ENCODE results near the gene ZBTB16. TPM values are rescaled to one million over a fixed set of nuclear protein-coding genes. Genes with fewer than 3 reads are reported as not detected.

The ZBTB16 gene
- total RNA-seq, 1 donor from 2014 or later = 21.9 TPM

DNA sequence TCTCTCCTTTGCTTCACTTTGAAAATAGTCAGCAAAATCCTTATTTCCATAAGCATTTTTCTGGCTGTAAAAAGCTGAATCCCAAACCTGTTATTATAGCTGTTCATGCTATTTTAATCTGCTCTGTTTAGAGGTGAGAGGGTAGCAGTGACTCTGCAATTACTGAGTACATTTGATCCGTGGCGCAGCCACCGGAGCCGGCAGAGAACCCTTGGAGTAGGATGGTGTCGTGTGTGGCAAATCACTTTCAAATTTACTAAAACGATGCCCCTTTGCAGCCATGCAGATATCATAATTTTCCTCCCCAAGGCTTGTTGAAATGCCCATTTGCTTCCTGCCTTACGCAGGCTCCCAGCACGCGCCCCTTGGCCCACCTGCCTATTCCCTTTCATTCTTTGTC, 69.6 kb downstream of the ZBTB16 start:
- peaks cover 24% of the 10 kb centered on the region for H3K36me3 Mint-ChIP-seq (ENCODE audit: low read depth)
- H3K27me3 Mint-ChIP-seq (ENCODE audit: low read depth) = peaks cover 15% of the 10 kb centered on the region
- no peaks in the 10 kb centered on the region for H3K9me3 Mint-ChIP-seq (ENCODE audit: low read depth)
- TF ChIP-seq, protein P1, sequence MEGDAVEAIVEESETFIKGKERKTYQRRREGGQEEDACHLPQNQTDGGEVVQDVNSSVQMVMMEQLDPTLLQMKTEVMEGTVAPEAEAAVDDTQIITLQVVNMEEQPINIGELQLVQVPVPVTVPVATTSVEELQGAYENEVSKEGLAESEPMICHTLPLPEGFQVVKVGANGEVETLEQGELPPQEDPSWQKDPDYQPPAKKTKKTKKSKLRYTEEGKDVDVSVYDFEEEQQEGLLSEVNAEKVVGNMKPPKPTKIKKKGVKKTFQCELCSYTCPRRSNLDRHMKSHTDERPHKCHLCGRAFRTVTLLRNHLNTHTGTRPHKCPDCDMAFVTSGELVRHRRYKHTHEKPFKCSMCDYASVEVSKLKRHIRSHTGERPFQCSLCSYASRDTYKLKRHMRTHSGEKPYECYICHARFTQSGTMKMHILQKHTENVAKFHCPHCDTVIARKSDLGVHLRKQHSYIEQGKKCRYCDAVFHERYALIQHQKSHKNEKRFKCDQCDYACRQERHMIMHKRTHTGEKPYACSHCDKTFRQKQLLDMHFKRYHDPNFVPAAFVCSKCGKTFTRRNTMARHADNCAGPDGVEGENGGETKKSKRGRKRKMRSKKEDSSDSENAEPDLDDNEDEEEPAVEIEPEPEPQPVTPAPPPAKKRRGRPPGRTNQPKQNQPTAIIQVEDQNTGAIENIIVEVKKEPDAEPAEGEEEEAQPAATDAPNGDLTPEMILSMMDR (IDR thresholded peaks at IDR 0.05) = no peak
- H3K4me3 Mint-ChIP-seq (ENCODE audit: unreplicated experiment) = no peak overlapping the region
- peaks cover 61% of the 10 kb centered on the region for H3K4me1 Mint-ChIP-seq (ENCODE audit: low read depth)
- H3K27ac Mint-ChIP-seq (ENCODE audit: unreplicated experiment) = peak overlapping the region; percentile 13
- DNase-seq (ENCODE audit: low spot score) = no peak

GRCh38 chr11:114129699-114130098, 70.2 kb downstream of the ZBTB16 start:
- Mint-ChIP-seq H3K4me1 (ENCODE audit: low read depth) (peaks cover 67% of the 10 kb centered on the region), H3K9me3 (ENCODE audit: low read depth) (no peaks in the 10 kb centered on the region), H3K27me3 (ENCODE audit: low read depth) (peaks cover 15% of the 10 kb centered on the region), H3K4me3 (ENCODE audit: unreplicated experiment) (no peak overlapping the region), H3K27ac (ENCODE audit: unreplicated experiment) (peak overlapping the region; percentile 13), H3K36me3 (ENCODE audit: low read depth) (peaks cover 24% of the 10 kb centered on the region)
- no peak for DNase-seq (ENCODE audit: low spot score)
- TF ChIP-seq, protein P1 (IDR thresholded peaks at IDR 0.05) = no peak

DNA sequence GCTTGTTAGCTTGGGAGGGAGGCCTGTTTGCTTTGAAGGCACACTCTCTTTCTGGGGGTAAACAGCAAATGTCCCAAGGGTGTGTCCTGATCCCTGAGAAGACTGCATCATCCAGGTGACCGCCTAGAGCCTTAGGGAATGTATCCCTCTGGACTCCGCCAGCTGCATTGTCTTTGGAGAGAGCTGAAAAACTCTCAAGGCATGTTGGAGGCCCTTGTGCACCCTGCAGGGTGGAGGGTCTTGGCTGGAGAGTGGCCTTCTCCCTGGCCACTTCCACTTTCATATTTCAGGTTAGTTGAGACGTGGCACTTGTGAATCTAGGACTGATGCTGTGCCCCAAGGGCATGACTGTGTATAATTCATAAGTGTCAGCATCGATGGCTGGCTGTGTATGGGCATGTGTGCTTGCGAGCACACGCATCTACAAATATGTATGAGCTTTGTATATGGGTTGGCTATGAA, 70.6 kb downstream of the ZBTB16 start:
- no peaks in the 10 kb centered on the region for H3K9me3 Mint-ChIP-seq (ENCODE audit: low read depth)
- peaks cover 71% of the 10 kb centered on the region for H3K4me1 Mint-ChIP-seq (ENCODE audit: low read depth)
- TF ChIP-seq, protein P1 (IDR thresholded peaks at IDR 0.05) = no peak
- H3K4me3 Mint-ChIP-seq (ENCODE audit: unreplicated experiment) = no peak overlapping the region
- peaks cover 23% of the 10 kb centered on the region for H3K36me3 Mint-ChIP-seq (ENCODE audit: low read depth)
- H3K27me3 Mint-ChIP-seq (ENCODE audit: low read depth) = peaks cover 15% of the 10 kb centered on the region
- no peak for DNase-seq (ENCODE audit: low spot score)
- no peak overlapping the region for H3K27ac Mint-ChIP-seq (ENCODE audit: unreplicated experiment)

- DNase-seq (ENCODE audit: low spot score) = no peak
- H3K4me1 Mint-ChIP-seq (ENCODE audit: low read depth) = peaks cover 77% of the 10 kb centered on the region
- H3K9me3 Mint-ChIP-seq (ENCODE audit: low read depth) = no peaks in the 10 kb centered on the region
- TF ChIP-seq, protein P1 (IDR thresholded peaks at IDR 0.05) = no peak
- H3K27ac Mint-ChIP-seq (ENCODE audit: unreplicated experiment) = no peak overlapping the region
- H3K4me3 Mint-ChIP-seq (ENCODE audit: unreplicated experiment) = no peak overlapping the region
- H3K27me3 Mint-ChIP-seq (ENCODE audit: low read depth) = peaks cover 12% of the 10 kb centered on the region
- H3K36me3 Mint-ChIP-seq (ENCODE audit: low read depth) = peaks cover 21% of the 10 kb centered on the region
Measured at GRCh38 chr11:114130629-114131277, 71.2 kb downstream of the ZBTB16 start.

- Mint-ChIP-seq H3K36me3 (ENCODE audit: low read depth) (peaks cover 13% of the 10 kb centered on the region), H3K27me3 (ENCODE audit: low read depth) (peaks cover 7% of the 10 kb centered on the region), H3K4me3 (ENCODE audit: unreplicated experiment) (no peak overlapping the region), H3K27ac (ENCODE audit: unreplicated experiment) (peak overlapping the region; percentile 93), H3K9me3 (ENCODE audit: low read depth) (no peaks in the 10 kb centered on the region), H3K4me1 (ENCODE audit: low read depth) (peaks cover 84% of the 10 kb centered on the region)
- TF ChIP-seq, protein P1 (IDR thresholded peaks at IDR 0.05) = no peak
- no peak for DNase-seq (ENCODE audit: low spot score)
Measured at GRCh38 chr11:114131461-114131864, 72.0 kb downstream of the ZBTB16 start.
